HTERT RPE-1 (cell line): Measurements from ENCODE around the gene IL34.
"Not testable (repeated sequence)": the region's sequence is repeated elsewhere in the genome, so short reads cannot be mapped to it uniquely, and the experiment has no call there.

Experiments
- in situ Hi-C: fragments of 300-500 bp; cut with MboI; formaldehyde crosslinking; loops from 4 replicates; pipeline ENCODE4 v1.14.3; 2020; ENCODE audit warnings: low sequenced_read_pairs

Gene IL34

DNA sequence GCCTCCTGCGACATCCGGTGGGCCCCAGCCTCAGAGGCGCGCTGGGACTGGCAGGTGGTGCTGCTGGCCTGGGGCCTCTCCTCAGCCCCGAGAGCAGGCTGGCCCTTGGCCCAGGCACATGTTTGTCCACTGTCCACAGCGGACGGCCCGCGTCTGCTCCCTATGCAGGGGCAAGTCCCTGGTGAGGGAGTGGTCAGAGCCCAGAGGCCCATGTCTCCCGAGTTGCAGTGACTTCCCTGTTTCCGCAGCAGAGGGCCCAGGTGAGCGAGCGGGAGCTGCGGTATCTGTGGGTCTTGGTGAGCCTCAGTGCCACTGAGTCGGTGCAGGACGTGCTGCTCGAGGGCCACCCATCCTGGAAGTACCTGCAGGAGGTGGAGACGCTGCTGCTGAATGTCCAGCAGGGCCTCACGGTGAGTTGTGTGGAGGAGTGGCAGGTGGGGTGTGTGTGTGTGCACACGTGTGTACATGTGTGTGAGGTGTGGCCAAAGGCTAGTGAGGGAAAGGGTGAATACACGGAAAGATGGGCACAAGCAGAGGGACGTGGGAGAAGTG lies 10.4 kb downstream of the IL34 start:
- in situ Hi-C loops = no loop called here

- in situ Hi-C loops = no loop called here
Measured at GRCh38 chr16:70657956-70658355, 11.6 kb downstream of the IL34 start.

DNA sequence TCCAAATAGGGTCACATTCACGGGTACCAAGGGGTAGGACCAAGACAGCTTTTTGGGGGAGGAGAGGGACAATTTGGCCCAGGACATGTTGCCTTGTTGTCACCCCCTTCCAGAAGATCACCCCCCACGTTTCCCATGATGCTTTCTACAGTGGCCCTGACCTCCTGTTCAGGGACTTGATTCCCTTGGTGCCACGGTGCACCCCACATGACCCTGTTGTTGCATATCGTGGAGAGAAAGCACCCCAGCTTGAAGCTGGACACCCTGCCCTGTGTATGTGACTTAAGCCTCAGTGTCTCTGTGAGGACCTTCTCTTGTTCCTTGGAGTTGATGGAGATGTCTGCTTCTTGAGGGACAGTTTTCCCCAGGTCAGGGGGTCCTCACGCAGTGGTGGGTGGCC lies 12.6 kb downstream of the IL34 start:
- in situ Hi-C loops = no loop called here

- in situ Hi-C loops = no loop called here
Measured at GRCh38 chr16:70659546-70659945, 13.2 kb downstream of the IL34 start.

- in situ Hi-C loops = no loop called here
Measured at GRCh38 chr16:70659953-70660671, 13.8 kb downstream of the IL34 start.

GRCh38 chr16:70660672-70661350 lies 14.5 kb downstream of the IL34 start:
- in situ Hi-C loops = no loop called here

- in situ Hi-C loops = no loop called here
Measured at GRCh38 chr16:70661534-70661917, 15.2 kb downstream of the IL34 start.

- in situ Hi-C loops = no loop called here
Measured at GRCh38 chr16:70661918-70662641, 15.7 kb downstream of the IL34 start.

DNA sequence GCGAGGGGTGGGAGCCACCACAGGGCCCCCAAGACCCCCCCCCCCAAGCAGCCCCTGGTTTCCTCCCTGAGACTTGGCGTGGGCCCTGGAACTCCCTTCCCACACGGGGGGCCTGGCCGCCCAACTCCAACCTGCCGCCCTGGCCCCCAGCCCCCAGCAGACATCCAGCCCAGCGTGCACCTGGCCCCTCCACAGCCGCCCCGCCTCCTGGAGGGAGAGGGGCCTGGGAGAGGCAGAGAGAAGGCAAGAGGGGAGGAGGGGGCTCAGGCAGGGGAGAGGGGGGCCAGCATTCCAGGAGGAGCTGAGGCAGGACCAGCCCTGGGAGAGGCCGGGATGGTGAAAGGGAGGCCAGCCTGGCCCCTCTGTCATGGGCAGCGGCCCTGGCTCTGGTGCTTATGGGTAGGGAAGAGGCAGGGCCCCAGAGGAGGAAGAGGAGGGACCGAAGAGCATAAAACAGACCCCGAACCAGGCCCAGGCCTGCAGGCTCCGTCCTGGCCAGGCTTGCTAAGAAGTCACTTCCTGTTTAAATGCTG lies 16.7 kb downstream of the IL34 start:
- in situ Hi-C loops = no loop called here

DNA sequence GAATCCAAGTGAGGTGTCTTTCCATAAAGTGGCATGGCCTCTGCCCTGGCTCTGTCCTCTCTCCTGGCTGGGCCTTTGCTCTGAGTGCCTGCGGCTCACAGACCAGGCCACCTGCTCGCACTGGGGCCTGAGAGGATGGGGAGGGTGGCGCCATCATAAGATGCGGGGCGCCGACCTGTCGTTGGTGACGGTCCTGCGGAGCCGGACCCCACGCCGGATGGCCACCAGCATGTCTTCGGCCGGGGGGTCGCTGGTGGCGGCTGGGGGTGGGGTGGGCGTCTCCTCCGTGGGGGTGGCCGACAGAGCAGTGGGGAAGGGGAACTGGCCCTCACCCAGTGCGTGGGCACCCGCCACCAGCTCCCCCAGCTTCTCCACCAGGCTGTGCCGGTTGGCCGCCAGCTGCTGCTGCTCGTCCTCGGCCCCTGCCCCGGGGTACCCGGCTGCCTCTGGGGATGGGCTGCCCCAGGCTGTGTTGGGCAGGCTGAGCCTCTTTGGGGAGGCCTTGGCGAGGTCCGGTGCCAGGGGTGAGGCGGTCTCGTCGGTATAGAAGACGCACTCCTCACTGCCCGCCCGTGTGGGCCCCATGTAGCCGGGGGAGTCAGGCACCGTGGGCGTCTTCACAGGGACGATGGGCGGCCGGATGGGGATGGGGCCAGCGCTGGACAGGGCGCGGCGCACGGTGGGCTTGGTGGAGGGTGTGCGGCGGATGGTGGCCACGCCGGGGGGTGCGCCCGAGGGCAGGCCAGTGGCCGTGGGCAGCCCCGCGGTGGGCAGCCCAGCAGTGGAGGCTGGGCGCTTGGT lies 17.4 kb downstream of the IL34 start:
- in situ Hi-C loops = no loop called here

GRCh38 chr16:70664325-70665112 lies 18.2 kb downstream of the IL34 start:
- in situ Hi-C loops = no loop called here

DNA sequence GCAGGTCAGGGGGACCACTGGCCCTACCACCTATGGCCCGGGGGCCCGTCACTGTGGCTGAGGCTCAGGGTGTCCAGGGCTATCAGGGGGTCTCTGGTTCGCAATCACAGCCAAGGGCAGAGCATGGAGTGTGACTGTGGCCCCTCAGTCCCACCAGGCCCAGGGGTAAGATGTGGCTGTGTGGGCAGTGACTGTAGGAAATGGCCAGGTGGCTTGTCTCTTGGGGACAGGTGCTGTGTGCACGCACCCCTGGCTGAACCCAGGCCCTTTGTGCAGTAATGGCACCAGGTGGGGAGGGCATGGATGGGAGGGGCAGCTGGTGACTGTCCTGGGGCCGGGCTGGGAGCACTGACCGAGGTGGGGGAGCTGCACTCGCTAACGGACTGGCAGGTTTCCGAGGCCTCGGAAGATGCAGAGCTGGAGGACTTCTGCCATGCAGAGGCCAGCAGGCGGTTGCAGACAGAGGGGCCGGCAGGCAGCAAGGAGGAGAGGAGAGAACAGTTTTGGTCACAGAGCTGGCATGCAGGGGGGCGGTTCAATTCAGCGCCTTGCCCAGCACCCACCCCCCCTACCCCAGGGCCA lies 18.8 kb downstream of the IL34 start:
- in situ Hi-C loops = no loop called here

GRCh38 chr16:70665806-70666735 lies 19.7 kb downstream of the IL34 start:
- in situ Hi-C loops = no loop called here

- in situ Hi-C loops = no loop called here
Measured at GRCh38 chr16:70670175-70670574, 23.8 kb downstream of the IL34 start.

GRCh38 chr16:70670938-70671337 lies 24.6 kb downstream of the IL34 start:
- in situ Hi-C loops = not testable (repeated sequence)

- in situ Hi-C loops = no loop called here
Measured at GRCh38 chr16:70674221-70675014, 28.1 kb downstream of the IL34 start.

GRCh38 chr16:70675851-70676513 lies 29.6 kb downstream of the IL34 start:
- in situ Hi-C loops = no loop called here
